ENCODE measurements around the gene POU2F3.
"Not testable (repeated sequence)": the region's sequence is repeated elsewhere in the genome, so short reads cannot be mapped to it uniquely, and the experiment has no call there.

Gene POU2F3

GRCh38 chr11:120255519-120255866, 15.6 kb downstream of the POU2F3 start:
- DNase-seq: no peak

- DNase-seq: no peak
Observed at GRCh38 chr11:120256178-120256577, 16.2 kb downstream of the POU2F3 start.

- no peak for DNase-seq
Observed at GRCh38 chr11:120256779-120257178, 16.8 kb downstream of the POU2F3 start.

- no peak for DNase-seq
Observed at GRCh38 chr11:120257346-120257745, 17.4 kb downstream of the POU2F3 start.

GRCh38 chr11:120258661-120259060, 18.7 kb downstream of the POU2F3 start:
- no peak for DNase-seq

- DNase-seq: no peak
Observed at GRCh38 chr11:120259241-120259640, 19.3 kb downstream of the POU2F3 start.

- DNase-seq: no peak
Observed at GRCh38 chr11:120259988-120260565, 20.1 kb downstream of the POU2F3 start.

GRCh38 chr11:120260616-120261015, 20.7 kb downstream of the POU2F3 start:
- DNase-seq: no peak

GRCh38 chr11:120261321-120261720, 21.4 kb downstream of the POU2F3 start:
- no peak for DNase-seq

- no peak for DNase-seq
Observed at GRCh38 chr11:120261931-120262330, 22.0 kb downstream of the POU2F3 start.

GRCh38 chr11:120267319-120267718, 27.4 kb downstream of the POU2F3 start:
- DNase-seq: no peak

GRCh38 chr11:120268686-120269085, 28.7 kb downstream of the POU2F3 start:
- no peak for DNase-seq

- no peak for DNase-seq
Observed at GRCh38 chr11:120270386-120270785, 30.4 kb downstream of the POU2F3 start.

GRCh38 chr11:120271672-120272071, 31.7 kb downstream of the POU2F3 start:
- DNase-seq: no peak

GRCh38 chr11:120272303-120272702, 32.4 kb downstream of the POU2F3 start:
- no peak for DNase-seq

- no peak for DNase-seq
Observed at GRCh38 chr11:120273432-120273831, 33.5 kb downstream of the POU2F3 start.

- DNase-seq: not testable (repeated sequence)
Observed at GRCh38 chr11:120273956-120274355, 34.0 kb downstream of the POU2F3 start.

GRCh38 chr11:120279502-120279901, 39.6 kb downstream of the POU2F3 start:
- DNase-seq: no peak

GRCh38 chr11:120280600-120281051, 40.7 kb downstream of the POU2F3 start:
- DNase-seq: no peak

- DNase-seq: no peak
Observed at GRCh38 chr11:120281143-120281795, 41.3 kb downstream of the POU2F3 start.

GRCh38 chr11:120283124-120283523, 43.2 kb downstream of the POU2F3 start:
- no peak for DNase-seq

GRCh38 chr11:120284272-120284671, 44.3 kb downstream of the POU2F3 start:
- DNase-seq: no peak

GRCh38 chr11:120285256-120285655, 45.3 kb downstream of the POU2F3 start:
- DNase-seq: no peak

GRCh38 chr11:120288021-120288420, 48.1 kb downstream of the POU2F3 start:
- no peak for DNase-seq

GRCh38 chr11:120289426-120289825, 49.5 kb downstream of the POU2F3 start:
- DNase-seq: no peak

Measured in activated CD4-positive, alpha-beta T cell treated with anti-CD3 and anti-CD28 coated beads, Interleukin-2, amount 50 U/mL, for 4 hours (primary cell).